K562 (cell line): ENCODE measurements around the gene NFIB. TPM values are rescaled to one million over a fixed set of nuclear protein-coding genes. Genes with fewer than 3 reads are reported as not detected.

ENCODE experiments used
- CREBBP ChIP-seq: IDR thresholded peaks from one replicate; pipeline ENCODE4 v1.6.1; 2012; ENCODE audit warnings: low read depth, mild to moderate bottlenecking, control low read depth, inconsistent platforms, low read length
- PBX2 ChIP-seq, 2 experiments: IDR thresholded peaks in 1 of 2; conservative IDR thresholded peaks in 1 of 2; 2 replicates each; pipeline ENCODE4 v1.6.1; 2016; ENCODE audit warnings: low read depth in 2 of 2, mild to moderate bottlenecking in 1 of 2, missing compliant biosample characterization in 1 of 2, missing genetic modification characterization in 1 of 2, moderate library complexity in 1 of 2
- TFAM ChIP-seq: fragments of 250-450 bp; sonication (Bioruptor Pico); conservative IDR thresholded peaks from 2 replicates; pipeline ENCODE4 v1.5.0; 2021; ENCODE audit warnings: mild to moderate bottlenecking, moderate library complexity
- ZNF232 ChIP-seq: sonication (generic); formaldehyde crosslinking; IDR thresholded peaks from 2 replicates; pipeline ENCODE4 v1.8.0; 2022; ENCODE audit warnings: mild to moderate bottlenecking, missing genetic modification reagents
- ZNF384 ChIP-seq: IDR thresholded peaks from 2 replicates; pipeline ENCODE4 v1.6.1; 2012; ENCODE audit warnings: low read depth, low read length, improper control_type of control experiment
- polyA plus RNA-seq, 8 experiments: library from polyadenylated mRNA; depleted of rRNA in 4 of 8; stranded (reverse) in 5 of 8; unstranded in 3 of 8; fragments of >200 nt; fragmentation: Nextera tagmentation in 2 of 8; fragmentation: Illumina TruSeq in 1 of 8; extraction: Ambion mirVana in 2 of 8; extraction: Trizol in 1 of 8; gene quantifications; 2 replicates each; pipeline versions ENCODE4 v1.2.1 to v1.2.3, GENCODE V29; 2011 to 2014; ENCODE audit warnings: inconsistent platforms in 1 of 8, missing spikeins in 1 of 8
- total RNA-seq, 7 experiments: library from RNA; depleted of rRNA in 6 of 7; stranded (reverse); fragments of >200 nt in 6 of 7; fragmentation: Illumina TruSeq in 2 of 7; extraction: Trizol in 2 of 7; gene quantifications; 2 replicates each; pipeline versions ENCODE4 v1.2.1 to v1.2.3, GENCODE V29; 2011 to 2021; ENCODE audit warnings: low replicate concordance in 1 of 7
- TF ChIP-seq, protein P1 (sequence below): fragments of 450-650 bp; IDR thresholded peaks from 2 replicates; pipeline ENCODE4 v1.6.1; 2018; ENCODE audit not compliant: partially characterized antibody
- TF ChIP-seq, protein P2 (sequence below): fragments of 250-450 bp; sonication (Bioruptor Pico); IDR thresholded peaks from 2 replicates; pipeline ENCODE4 v1.4.0; 2020; ENCODE audit warnings: borderline replicate concordance

NFIB gene
- total and polyA plus RNA-seq, 9 of the 15 experiments (the other 6 are each of a cell fraction or from before 2014, with no cell fraction given): 1.2 to 3.3 (median 1.9) TPM

GRCh38 chr9:14278291-14278721, 35.6 kb downstream of the NFIB start (continued):
- TF ChIP-seq, protein P1, sequence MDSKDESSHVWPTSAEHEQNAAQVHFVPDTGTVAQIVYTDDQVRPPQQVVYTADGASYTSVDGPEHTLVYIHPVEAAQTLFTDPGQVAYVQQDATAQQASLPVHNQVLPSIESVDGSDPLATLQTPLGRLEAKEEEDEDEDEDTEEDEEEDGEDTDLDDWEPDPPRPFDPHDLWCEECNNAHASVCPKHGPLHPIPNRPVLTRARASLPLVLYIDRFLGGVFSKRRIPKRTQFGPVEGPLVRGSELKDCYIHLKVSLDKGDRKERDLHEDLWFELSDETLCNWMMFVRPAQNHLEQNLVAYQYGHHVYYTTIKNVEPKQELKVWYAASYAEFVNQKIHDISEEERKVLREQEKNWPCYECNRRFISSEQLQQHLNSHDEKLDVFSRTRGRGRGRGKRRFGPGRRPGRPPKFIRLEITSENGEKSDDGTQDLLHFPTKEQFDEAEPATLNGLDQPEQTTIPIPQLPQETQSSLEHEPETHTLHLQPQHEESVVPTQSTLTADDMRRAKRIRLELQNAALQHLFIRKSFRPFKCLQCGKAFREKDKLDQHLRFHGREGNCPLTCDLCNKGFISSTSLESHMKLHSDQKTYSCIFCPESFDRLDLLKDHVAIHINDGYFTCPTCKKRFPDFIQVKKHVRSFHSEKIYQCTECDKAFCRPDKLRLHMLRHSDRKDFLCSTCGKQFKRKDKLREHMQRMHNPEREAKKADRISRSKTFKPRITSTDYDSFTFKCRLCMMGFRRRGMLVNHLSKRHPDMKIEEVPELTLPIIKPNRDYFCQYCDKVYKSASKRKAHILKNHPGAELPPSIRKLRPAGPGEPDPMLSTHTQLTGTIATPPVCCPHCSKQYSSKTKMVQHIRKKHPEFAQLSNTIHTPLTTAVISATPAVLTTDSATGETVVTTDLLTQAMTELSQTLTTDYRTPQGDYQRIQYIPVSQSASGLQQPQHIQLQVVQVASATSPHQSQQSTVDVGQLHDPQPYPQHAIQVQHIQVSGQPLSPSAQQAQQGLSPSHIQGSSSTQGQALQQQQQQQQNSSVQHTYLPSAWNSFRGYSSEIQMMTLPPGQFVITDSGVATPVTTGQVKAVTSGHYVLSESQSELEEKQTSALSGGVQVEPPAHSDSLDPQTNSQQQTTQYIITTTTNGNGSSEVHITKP: no peak
- TF ChIP-seq PBX2 (CRISPR knock-in tag; IDR thresholded peaks at IDR 0.05; ENCODE audit: low read depth) (no peak), PBX2 (tag; conservative IDR thresholded peaks at IDR 0.05; ENCODE audit: low read depth) (no peak), CREBBP (no peak), TFAM (no peak), ZNF232 (CRISPR knock-in tag) (no peak), ZNF384 (no peak)
- TF ChIP-seq, protein P2, sequence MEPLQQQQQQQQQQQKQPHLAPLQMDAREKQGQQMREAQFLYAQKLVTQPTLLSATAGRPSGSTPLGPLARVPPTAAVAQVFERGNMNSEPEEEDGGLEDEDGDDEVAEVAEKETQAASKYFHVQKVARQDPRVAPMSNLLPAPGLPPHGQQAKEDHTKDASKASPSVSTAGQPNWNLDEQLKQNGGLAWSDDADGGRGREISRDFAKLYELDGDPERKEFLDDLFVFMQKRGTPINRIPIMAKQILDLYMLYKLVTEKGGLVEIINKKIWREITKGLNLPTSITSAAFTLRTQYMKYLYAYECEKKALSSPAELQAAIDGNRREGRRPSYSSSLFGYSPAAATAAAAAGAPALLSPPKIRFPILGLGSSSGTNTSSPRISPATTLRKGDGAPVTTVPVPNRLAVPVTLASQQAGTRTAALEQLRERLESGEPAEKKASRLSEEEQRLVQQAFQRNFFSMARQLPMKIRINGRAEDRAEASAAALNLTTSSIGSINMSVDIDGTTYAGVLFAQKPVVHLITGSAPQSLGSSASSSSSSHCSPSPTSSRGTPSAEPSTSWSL (CRISPR knock-in tag): no peak
